Nephron progenitor cell (in vitro differentiated cells): ENCODE data around the gene IFNAR1.
A peak's percentile ranks its signal among the peaks of the same experiment; 100 is the strongest.

Experiments used
- DNase-seq: peaks from one replicate; pipeline ENCODE4 v3.0.0; 2021
- H3K27ac Mint-ChIP-seq: 2 replicates; pipeline ENCODE4 v1.8.0; 2021; ENCODE audit warnings: mild to moderate bottlenecking, moderate library complexity, mixed read lengths
- H3K27me3 Mint-ChIP-seq: 2 replicates; pipeline ENCODE4 v1.8.0; 2021; ENCODE audit warnings: mild to moderate bottlenecking, low read depth, mixed read lengths; ENCODE audit not compliant: poor library complexity
- H3K36me3 Mint-ChIP-seq: 2 replicates; pipeline ENCODE4 v1.8.0; 2021; ENCODE audit warnings: low read depth, mixed read lengths
- H3K4me1 Mint-ChIP-seq: 2 replicates; pipeline ENCODE4 v1.8.0; 2021; ENCODE audit warnings: mixed read lengths
- H3K4me3 Mint-ChIP-seq: 2 replicates; pipeline ENCODE4 v1.8.0; 2021; ENCODE audit warnings: mild to moderate bottlenecking, moderate library complexity, mixed read lengths
- H3K9me3 Mint-ChIP-seq: 2 replicates; pipeline ENCODE4 v1.8.0; 2021; ENCODE audit warnings: mild to moderate bottlenecking, moderate library complexity, mixed read lengths
- TF ChIP-seq, protein P1 (sequence below): fragments of 200-600 bp; sonication (generic); IDR thresholded peaks from 2 replicates; pipeline ENCODE4 v1.5.0; 2021; ENCODE audit warnings: antibody characterized with exemption

The IFNAR1 gene

GRCh38 chr21:33392284-33392985 is 67.7 kb downstream of the IFNAR1 start:
- no peak for DNase-seq
- TF ChIP-seq, protein P1, sequence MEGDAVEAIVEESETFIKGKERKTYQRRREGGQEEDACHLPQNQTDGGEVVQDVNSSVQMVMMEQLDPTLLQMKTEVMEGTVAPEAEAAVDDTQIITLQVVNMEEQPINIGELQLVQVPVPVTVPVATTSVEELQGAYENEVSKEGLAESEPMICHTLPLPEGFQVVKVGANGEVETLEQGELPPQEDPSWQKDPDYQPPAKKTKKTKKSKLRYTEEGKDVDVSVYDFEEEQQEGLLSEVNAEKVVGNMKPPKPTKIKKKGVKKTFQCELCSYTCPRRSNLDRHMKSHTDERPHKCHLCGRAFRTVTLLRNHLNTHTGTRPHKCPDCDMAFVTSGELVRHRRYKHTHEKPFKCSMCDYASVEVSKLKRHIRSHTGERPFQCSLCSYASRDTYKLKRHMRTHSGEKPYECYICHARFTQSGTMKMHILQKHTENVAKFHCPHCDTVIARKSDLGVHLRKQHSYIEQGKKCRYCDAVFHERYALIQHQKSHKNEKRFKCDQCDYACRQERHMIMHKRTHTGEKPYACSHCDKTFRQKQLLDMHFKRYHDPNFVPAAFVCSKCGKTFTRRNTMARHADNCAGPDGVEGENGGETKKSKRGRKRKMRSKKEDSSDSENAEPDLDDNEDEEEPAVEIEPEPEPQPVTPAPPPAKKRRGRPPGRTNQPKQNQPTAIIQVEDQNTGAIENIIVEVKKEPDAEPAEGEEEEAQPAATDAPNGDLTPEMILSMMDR, result no peak
- H3K27me3 Mint-ChIP-seq, result peaks cover 5% of the 10 kb centered on the region
- H3K4me3 Mint-ChIP-seq, result no peak overlapping the region
- H3K4me1 Mint-ChIP-seq, result peaks cover 23% of the 10 kb centered on the region
- H3K27ac Mint-ChIP-seq, result peak overlapping the region; percentile 70
- no peaks in the 10 kb centered on the region for H3K36me3 Mint-ChIP-seq
- H3K9me3 Mint-ChIP-seq, result no peaks in the 10 kb centered on the region

DNA sequence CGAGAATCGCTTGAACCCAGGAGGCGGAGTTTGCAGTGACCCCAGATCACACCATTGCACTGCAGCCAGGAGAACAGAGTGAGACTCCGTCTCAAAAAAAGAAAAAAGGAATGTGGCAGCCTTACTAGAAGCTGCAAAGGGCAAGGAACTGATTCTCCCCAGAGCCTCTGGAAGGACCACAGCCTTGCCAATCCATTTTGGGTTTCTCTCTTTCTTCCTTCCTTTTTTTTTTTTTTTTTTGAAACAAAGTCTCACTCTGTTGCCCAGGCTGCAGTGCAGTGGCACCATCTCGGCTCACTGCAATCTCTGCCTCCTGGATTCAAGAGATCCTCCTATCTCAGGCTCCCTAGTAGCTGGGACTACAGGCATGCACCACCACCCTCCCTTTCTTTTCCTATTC is 68.6 kb downstream of the IFNAR1 start:
- no peak for DNase-seq
- no peaks in the 10 kb centered on the region for H3K9me3 Mint-ChIP-seq

DNA sequence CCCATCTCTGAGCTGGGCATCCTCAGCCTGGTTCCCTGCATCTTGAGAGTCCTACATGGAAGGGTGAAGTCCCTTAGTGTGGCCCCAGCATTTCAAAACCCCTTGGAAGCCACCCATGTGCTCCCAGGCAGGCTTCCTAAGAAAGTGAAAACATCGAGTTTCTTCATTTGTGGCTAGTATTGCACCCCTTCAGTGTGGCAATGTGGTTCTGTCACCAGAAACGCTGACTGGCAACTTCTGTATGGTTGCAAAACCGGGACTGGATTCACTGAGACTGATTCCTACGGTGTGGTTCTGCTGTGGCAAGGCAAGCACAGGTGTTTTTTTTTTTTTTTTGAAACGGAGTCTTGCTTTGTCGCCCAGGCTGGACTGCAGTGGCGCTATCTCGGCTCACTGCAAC is 69.5 kb downstream of the IFNAR1 start:
- H3K36me3 Mint-ChIP-seq, result no peaks in the 10 kb centered on the region
- no peaks in the 10 kb centered on the region for H3K9me3 Mint-ChIP-seq
- no peak overlapping the region for H3K4me3 Mint-ChIP-seq
- no peak overlapping the region for H3K27ac Mint-ChIP-seq
- TF ChIP-seq, protein P1, result no peak
- H3K4me1 Mint-ChIP-seq, result peaks cover 35% of the 10 kb centered on the region
- H3K27me3 Mint-ChIP-seq, result peaks cover 5% of the 10 kb centered on the region
- DNase-seq, result no peak

More for the DNA sequence above, 68.6 kb downstream of the IFNAR1 start:
- Mint-ChIP-seq H3K36me3 (no peaks in the 10 kb centered on the region), H3K4me3 (no peak overlapping the region), H3K4me1 (peaks cover 32% of the 10 kb centered on the region), H3K27ac (no peak overlapping the region), H3K27me3 (peaks cover 5% of the 10 kb centered on the region)
- TF ChIP-seq, protein P1, result no peak

DNA sequence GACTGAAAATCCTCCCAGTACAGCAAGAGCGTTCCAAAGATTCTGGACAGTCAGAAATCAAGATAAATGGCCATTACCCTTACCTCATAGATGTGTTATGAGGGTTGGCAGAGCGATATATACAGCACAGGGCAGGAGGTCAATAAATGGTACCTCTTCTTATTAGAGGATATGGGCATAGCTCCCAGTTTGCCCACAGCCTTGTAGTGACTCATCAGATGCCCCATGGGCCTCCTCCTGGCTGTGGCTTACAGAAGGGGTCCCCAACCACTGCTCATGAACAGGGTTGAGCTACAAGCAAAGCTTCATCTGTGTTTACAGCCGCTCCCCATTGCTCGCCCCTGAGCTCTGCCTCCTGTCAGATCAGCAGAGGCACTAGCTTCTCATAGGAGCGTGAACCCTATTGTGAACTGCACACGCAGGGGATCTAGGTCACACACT is 71.1 kb downstream of the IFNAR1 start:
- TF ChIP-seq, protein P1, result no peak
- Mint-ChIP-seq H3K4me1 (peaks cover 35% of the 10 kb centered on the region), H3K36me3 (no peaks in the 10 kb centered on the region), H3K27ac (no peak overlapping the region), H3K9me3 (no peaks in the 10 kb centered on the region), H3K27me3 (peaks cover 3% of the 10 kb centered on the region), H3K4me3 (no peak overlapping the region)
- no peak for DNase-seq

GRCh38 chr21:33396436-33396835 is 71.7 kb downstream of the IFNAR1 start:
- peaks cover 6% of the 10 kb centered on the region for H3K27me3 Mint-ChIP-seq
- TF ChIP-seq, protein P1, result no peak
- peaks cover 35% of the 10 kb centered on the region for H3K4me1 Mint-ChIP-seq
- H3K4me3 Mint-ChIP-seq, result no peak overlapping the region
- no peak overlapping the region for H3K27ac Mint-ChIP-seq
- no peaks in the 10 kb centered on the region for H3K9me3 Mint-ChIP-seq
- H3K36me3 Mint-ChIP-seq, result no peaks in the 10 kb centered on the region
- DNase-seq, result no peak

DNA sequence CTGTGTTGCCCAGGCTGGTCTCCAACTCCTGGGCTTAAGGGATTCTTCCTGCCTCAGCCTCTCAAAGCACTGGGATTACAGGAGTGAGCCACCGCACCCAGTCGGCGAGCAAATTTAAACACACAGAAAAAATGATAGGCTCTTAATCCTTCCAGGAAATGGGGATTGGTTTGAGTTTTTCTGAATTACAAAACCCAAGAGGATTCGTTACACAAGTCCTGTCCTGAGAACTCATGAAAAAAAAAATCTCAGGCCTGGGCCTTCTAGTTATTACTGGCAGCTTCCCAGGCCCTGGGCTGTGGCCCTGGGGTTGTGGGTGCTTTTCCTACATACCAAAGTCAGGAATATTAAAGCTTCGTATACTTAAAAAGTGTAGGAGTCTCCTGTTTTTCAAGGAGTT is 72.2 kb downstream of the IFNAR1 start:
- no peaks in the 10 kb centered on the region for H3K9me3 Mint-ChIP-seq
- peaks cover 6% of the 10 kb centered on the region for H3K27me3 Mint-ChIP-seq
- TF ChIP-seq, protein P1, result no peak
- no peak overlapping the region for H3K27ac Mint-ChIP-seq
- H3K36me3 Mint-ChIP-seq, result no peaks in the 10 kb centered on the region
- H3K4me1 Mint-ChIP-seq, result peaks cover 35% of the 10 kb centered on the region
- H3K4me3 Mint-ChIP-seq, result no peak overlapping the region
- no peak for DNase-seq
